ENCODE results near the gene GRID1. TPM values are rescaled to one million over a fixed set of nuclear protein-coding genes. Genes with fewer than 3 reads are reported as not detected.

Gene GRID1
- polyA plus RNA-seq, 1 donor (not counting 4 experiments of a cell fraction or from before 2014, with no cell fraction given): 0.01 TPM

DNA sequence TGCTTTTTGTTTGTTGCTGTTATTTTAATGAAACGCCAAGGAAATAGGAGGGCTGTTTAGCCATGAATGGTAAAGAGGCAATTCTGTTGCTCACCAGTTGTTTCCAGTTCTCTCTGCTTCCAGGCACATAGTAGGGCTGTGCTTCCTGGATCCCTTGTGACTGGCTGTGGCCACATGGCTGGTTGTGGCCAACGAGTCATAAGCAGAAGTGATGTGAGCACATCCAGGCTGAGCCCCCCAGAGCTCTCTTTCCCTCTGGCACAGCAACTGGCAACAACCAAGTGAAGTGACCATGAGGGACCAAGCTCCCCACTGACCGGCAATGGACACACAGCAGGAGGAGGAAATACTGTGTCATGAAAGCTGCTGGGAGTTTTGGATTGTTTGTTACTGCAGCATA lies 10.3 kb downstream of the GRID1 start:
- TF ChIP-seq, protein P1, sequence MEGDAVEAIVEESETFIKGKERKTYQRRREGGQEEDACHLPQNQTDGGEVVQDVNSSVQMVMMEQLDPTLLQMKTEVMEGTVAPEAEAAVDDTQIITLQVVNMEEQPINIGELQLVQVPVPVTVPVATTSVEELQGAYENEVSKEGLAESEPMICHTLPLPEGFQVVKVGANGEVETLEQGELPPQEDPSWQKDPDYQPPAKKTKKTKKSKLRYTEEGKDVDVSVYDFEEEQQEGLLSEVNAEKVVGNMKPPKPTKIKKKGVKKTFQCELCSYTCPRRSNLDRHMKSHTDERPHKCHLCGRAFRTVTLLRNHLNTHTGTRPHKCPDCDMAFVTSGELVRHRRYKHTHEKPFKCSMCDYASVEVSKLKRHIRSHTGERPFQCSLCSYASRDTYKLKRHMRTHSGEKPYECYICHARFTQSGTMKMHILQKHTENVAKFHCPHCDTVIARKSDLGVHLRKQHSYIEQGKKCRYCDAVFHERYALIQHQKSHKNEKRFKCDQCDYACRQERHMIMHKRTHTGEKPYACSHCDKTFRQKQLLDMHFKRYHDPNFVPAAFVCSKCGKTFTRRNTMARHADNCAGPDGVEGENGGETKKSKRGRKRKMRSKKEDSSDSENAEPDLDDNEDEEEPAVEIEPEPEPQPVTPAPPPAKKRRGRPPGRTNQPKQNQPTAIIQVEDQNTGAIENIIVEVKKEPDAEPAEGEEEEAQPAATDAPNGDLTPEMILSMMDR (optimal IDR thresholded peaks at IDR 0.05 in 1 of 3, IDR thresholded peaks at IDR 0.05 in 1 of 3, conservative IDR thresholded peaks at IDR 0.05 in 1 of 3; ENCODE audit: extremely low read depth in 1 of 3, insufficient read depth in 2 of 3, low read length in 3 of 3): no peak
- TF ChIP-seq EZH2 (IDR thresholded peaks at IDR 0.05; ENCODE audit: low read length): no peak
- DNase-seq (ENCODE audit: low read depth, low spot score): no peak
- Histone ChIP-seq H3K36me3 (ENCODE audit: control insufficient read depth in 2 of 2, extremely low read depth in 1 of 2, insufficient read depth in 2 of 2, low read length in 2 of 2) (no peaks in the 10 kb centered on the region), H3K4me2 (ENCODE audit: control insufficient read depth, extremely low read depth, insufficient read depth, low read depth, low read length) (no peak overlapping the region), H4K20me1 (ENCODE audit: control insufficient read depth, extremely low read depth, insufficient read depth, low read length) (no peaks in the 10 kb centered on the region), H3K9me3 (ENCODE audit: control insufficient read depth, low read depth, low read length) (no peaks in the 10 kb centered on the region), H3K4me1 (ENCODE audit: control insufficient read depth, extremely low read depth, insufficient read depth, low read length) (no peaks in the 10 kb centered on the region), H3K27ac (ENCODE audit: control insufficient read depth, insufficient read depth, low read length) (no peak overlapping the region), H3K27me3 (ENCODE audit: control insufficient read depth, extremely low read depth, insufficient read depth, low read length) (no peaks in the 10 kb centered on the region), H2AFZ (ENCODE audit: control insufficient read depth, low read length) (no peak overlapping the region), H3K9me1 (ENCODE audit: control insufficient read depth, extremely low read depth, insufficient read depth, low read length) (no peaks in the 10 kb centered on the region), H3K4me3 (ENCODE audit: control insufficient read depth in 2 of 3, extremely low read depth in 1 of 3, insufficient read depth in 2 of 3, low read depth in 1 of 3, low read length in 3 of 3) (no peak overlapping the region), H3K9ac (ENCODE audit: control insufficient read depth, extremely low read depth, insufficient read depth, low read length) (no peak overlapping the region), H3K79me2 (ENCODE audit: control insufficient read depth, insufficient read depth, low read length) (no peaks in the 10 kb centered on the region)
- dilution Hi-C loops (cut with MboI; ENCODE audit: extremely low pct_ligation_motif_present, low sequenced_read_pairs): no loop called here
- no peak for FAIRE-seq

DNA sequence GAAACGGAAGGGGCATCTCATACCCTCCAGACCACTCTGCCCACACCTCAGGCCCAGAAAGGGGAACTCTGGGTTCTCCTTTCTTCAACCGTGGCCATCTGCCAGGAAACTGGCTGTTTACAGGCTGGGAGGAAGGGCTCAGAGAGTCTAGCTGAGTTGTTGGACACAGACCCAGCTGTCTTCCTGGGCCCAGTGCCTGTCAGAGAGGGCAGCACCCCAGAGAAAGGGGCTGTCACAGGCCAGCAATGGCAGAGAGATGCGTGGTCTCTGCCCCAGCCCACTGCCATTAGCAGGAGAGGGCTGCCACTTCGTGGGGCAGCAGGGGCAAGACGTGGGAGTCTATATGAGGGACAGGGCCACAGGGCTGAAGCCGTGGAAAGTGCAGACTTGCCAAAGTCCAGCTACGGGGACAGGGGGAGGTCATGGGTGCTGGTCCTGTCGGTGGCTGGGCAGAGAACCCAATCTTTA lies 11.0 kb downstream of the GRID1 start:
- DNase-seq (ENCODE audit: low read depth, low spot score) (no peak), FAIRE-seq (no peak)
- no peak overlapping the region for H3K4me2 ChIP-seq (ENCODE audit: control insufficient read depth, extremely low read depth, insufficient read depth, low read depth, low read length)
- H3K79me2 ChIP-seq (ENCODE audit: control insufficient read depth, insufficient read depth, low read length): no peaks in the 10 kb centered on the region
- no peak overlapping the region for H3K4me3 ChIP-seq (ENCODE audit: control insufficient read depth in 2 of 3, extremely low read depth in 1 of 3, insufficient read depth in 2 of 3, low read depth in 1 of 3, low read length in 3 of 3)
- no peaks in the 10 kb centered on the region for H3K9me1 ChIP-seq (ENCODE audit: control insufficient read depth, extremely low read depth, insufficient read depth, low read length)
- TF ChIP-seq EZH2 (IDR thresholded peaks at IDR 0.05; ENCODE audit: low read length): no peak
- TF ChIP-seq, protein P1 (optimal IDR thresholded peaks at IDR 0.05 in 1 of 3, IDR thresholded peaks at IDR 0.05 in 1 of 3, conservative IDR thresholded peaks at IDR 0.05 in 1 of 3; ENCODE audit: extremely low read depth in 1 of 3, insufficient read depth in 2 of 3, low read length in 3 of 3): no peak
- no peak overlapping the region for H2AFZ ChIP-seq (ENCODE audit: control insufficient read depth, low read length)
- H3K9me3 ChIP-seq (ENCODE audit: control insufficient read depth, low read depth, low read length): no peaks in the 10 kb centered on the region
- H3K36me3 ChIP-seq (ENCODE audit: control insufficient read depth in 2 of 2, extremely low read depth in 1 of 2, insufficient read depth in 2 of 2, low read length in 2 of 2): no peaks in the 10 kb centered on the region
- H4K20me1 ChIP-seq (ENCODE audit: control insufficient read depth, extremely low read depth, insufficient read depth, low read length): no peaks in the 10 kb centered on the region
- no peak overlapping the region for H3K9ac ChIP-seq (ENCODE audit: control insufficient read depth, extremely low read depth, insufficient read depth, low read length)
- H3K27ac ChIP-seq (ENCODE audit: control insufficient read depth, insufficient read depth, low read length): no peak overlapping the region
- H3K27me3 ChIP-seq (ENCODE audit: control insufficient read depth, extremely low read depth, insufficient read depth, low read length): no peaks in the 10 kb centered on the region
- dilution Hi-C loops (cut with MboI; ENCODE audit: extremely low pct_ligation_motif_present, low sequenced_read_pairs): no loop called here
- no peaks in the 10 kb centered on the region for H3K4me1 ChIP-seq (ENCODE audit: control insufficient read depth, extremely low read depth, insufficient read depth, low read length)
